ENCODE measurements around the gene TAS2R60. TPM values are rescaled to one million over a fixed set of nuclear protein-coding genes. Genes with fewer than 3 reads are reported as not detected.

The TAS2R60 gene
- total and polyA plus RNA-seq, 4 donors: 0.50 TPM; not detected in 3

GRCh38 chr7:143492043-143492471, 48.8 kb downstream of the TAS2R60 start:
- H3K27me3 ChIP-seq (ENCODE audit: control insufficient read depth in 4 of 4, insufficient read depth in 4 of 4, low read length in 3 of 4): no peaks in the 10 kb centered on the region
- H3K36me3 ChIP-seq (ENCODE audit: control insufficient read depth in 4 of 4, insufficient read depth in 3 of 4, low read depth in 1 of 4, low read length in 3 of 4): no peaks in the 10 kb centered on the region
- H3K4me1 ChIP-seq (ENCODE audit: control insufficient read depth in 4 of 4, insufficient read depth in 4 of 4, low read length in 3 of 4): peaks cover 0 to 12% (median 8%) of the 10 kb centered on the region in 4 donors
- TF ChIP-seq JUND (IDR thresholded peaks at IDR 0.05) (peak in 1 of 2 donors; percentile 56), RAD21 (IDR thresholded peaks at IDR 0.05) (no peak), RXRA (IDR thresholded peaks at IDR 0.05) (no peak), REST (IDR thresholded peaks at IDR 0.05) (no peak), FOXA1 (IDR thresholded peaks at IDR 0.05) (no peak)
- no peak overlapping the region for H3K4me3 ChIP-seq (ENCODE audit: low read depth in 1 of 3, low read length in 3 of 3)
- DNase-seq (ENCODE audit: low spot score): no peak
- H3K9ac ChIP-seq (ENCODE audit: low read depth in 1 of 2, low read length in 2 of 2): no peak overlapping the region
- H3K9me3 ChIP-seq (ENCODE audit: control insufficient read depth in 4 of 4, low read length in 3 of 4): no peaks in the 10 kb centered on the region
- 86% methylated on average over 2 of the region's 2 CpGs for WGBS
- no peak overlapping the region for H3K27ac ChIP-seq (ENCODE audit: low read depth in 1 of 2, low read length in 2 of 2)

- whole genome bisulfite sequencing: 82% methylated on average over 6 of the region's 6 CpGs
- no peak for DNase-seq (ENCODE audit: low spot score)
These were observed 49.8 kb downstream of the TAS2R60 start for GRCh38 chr7:143492799-143493739.

More at GRCh38 chr7:143492799-143493739, 49.8 kb downstream of the TAS2R60 start:
- no peaks in the 10 kb centered on the region for H3K9me3 ChIP-seq (ENCODE audit: control insufficient read depth in 4 of 4, low read length in 3 of 4)
- H3K4me3 ChIP-seq (ENCODE audit: low read depth in 1 of 3, low read length in 3 of 3): no peak overlapping the region
- H3K36me3 ChIP-seq (ENCODE audit: control insufficient read depth in 4 of 4, insufficient read depth in 3 of 4, low read depth in 1 of 4, low read length in 3 of 4): no peaks in the 10 kb centered on the region
- H3K27ac ChIP-seq (ENCODE audit: low read depth in 1 of 2, low read length in 2 of 2): no peak overlapping the region
- no peak overlapping the region for H3K9ac ChIP-seq (ENCODE audit: low read depth in 1 of 2, low read length in 2 of 2)
- peaks cover 0 to 4% (median 2%) of the 10 kb centered on the region in 4 donors for H3K4me1 ChIP-seq (ENCODE audit: control insufficient read depth in 4 of 4, insufficient read depth in 4 of 4, low read length in 3 of 4)
- TF ChIP-seq CTCF (IDR thresholded peaks at IDR 0.05; ENCODE audit: low read depth, low read length, missing input control): no peak
- no peak for TF ChIP-seq FOXA2 (IDR thresholded peaks at IDR 0.05)
- TF ChIP-seq ATF3 (IDR thresholded peaks at IDR 0.05): no peak
- no peak for TF ChIP-seq ZBTB33 (IDR thresholded peaks at IDR 0.05)
- TF ChIP-seq HNF4A (conservative IDR thresholded peaks at IDR 0.05): no peak
- no peak for TF ChIP-seq FOXA1 (IDR thresholded peaks at IDR 0.05)
- no peak for TF ChIP-seq EGR1 (IDR thresholded peaks at IDR 0.05; ENCODE audit: low read depth in 2 of 2)
- TF ChIP-seq REST (IDR thresholded peaks at IDR 0.05): no peak
- TF ChIP-seq RXRA (IDR thresholded peaks at IDR 0.05): no peak
- no peak for TF ChIP-seq NR2F2 (IDR thresholded peaks at IDR 0.05)
- no peak for TF ChIP-seq TAF1 (conservative IDR thresholded peaks at IDR 0.05)
- no peak for TF ChIP-seq HNF4G (IDR thresholded peaks at IDR 0.05)
- TF ChIP-seq SP1 (IDR thresholded peaks at IDR 0.05): no peak
- TF ChIP-seq RAD21 (IDR thresholded peaks at IDR 0.05): no peak
- TF ChIP-seq JUND (IDR thresholded peaks at IDR 0.05): no peak
- TF ChIP-seq YY1 (IDR thresholded peaks at IDR 0.05): no peak
- TF ChIP-seq MAX (IDR thresholded peaks at IDR 0.05): no peak
- no peak for TF ChIP-seq GABPA (IDR thresholded peaks at IDR 0.05 in 1 of 2, conservative IDR thresholded peaks at IDR 0.05 in 1 of 2)
- H3K27me3 ChIP-seq (ENCODE audit: control insufficient read depth in 4 of 4, insufficient read depth in 4 of 4, low read length in 3 of 4): no peaks in the 10 kb centered on the region

Measured in liver (tissue), 9 donors.